NCI-H345 treated with DMSO at 0.1 percent for 48 hours (cell line): ENCODE data around the gene BRME1.
A peak's percentile ranks its signal among the peaks of the same experiment; 100 is the strongest.

ENCODE experiments used
- DNase-seq: peaks from one replicate; lab custom pipeline; 2025; ENCODE audit not compliant: unreplicated experiment; lab: John Stamatoyannopoulos, UW

BRME1 gene

DNA sequence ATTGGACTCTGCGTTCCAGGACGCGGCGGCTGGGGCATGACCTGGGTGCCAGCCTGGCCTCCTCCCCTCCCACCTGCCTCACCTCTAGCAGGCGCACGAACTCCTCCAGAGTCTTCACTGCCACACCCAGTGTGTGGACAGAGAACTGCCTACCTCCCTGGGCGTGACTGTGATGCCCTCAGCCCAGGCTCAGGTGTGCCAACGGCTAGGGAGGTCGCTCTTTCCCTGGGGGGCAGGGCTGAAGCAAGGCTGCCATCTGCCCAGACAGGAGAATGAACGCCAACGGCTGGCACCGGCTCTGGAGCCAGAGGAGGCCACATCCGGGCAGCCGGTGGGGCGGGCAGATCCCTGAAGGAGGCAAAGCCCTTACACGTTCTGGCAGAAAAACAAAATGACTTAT is 17.6 kb downstream of the BRME1 start:
- no peak for DNase-seq

DNA sequence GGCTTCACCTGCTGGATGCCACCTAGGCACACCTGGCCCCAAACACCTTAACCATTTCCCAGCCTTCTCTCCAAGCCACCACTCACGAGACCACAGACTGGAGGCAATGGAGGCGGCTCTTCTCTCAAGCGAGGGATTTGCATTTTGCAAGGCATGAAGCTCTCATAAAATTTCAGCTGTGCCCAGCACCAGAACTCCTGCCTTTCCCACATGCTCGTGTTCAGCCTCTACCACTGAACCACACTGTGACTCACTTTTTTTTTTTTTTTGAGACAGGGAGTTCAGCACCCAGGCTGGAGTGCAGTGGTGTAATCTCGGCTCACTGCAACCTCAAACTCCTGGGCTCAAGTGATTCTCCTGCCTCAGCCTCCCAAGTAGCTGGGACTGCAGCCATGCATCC is 18.4 kb downstream of the BRME1 start:
- DNase-seq, result no peak

GRCh38 chr19:13887018-13887436 is 18.9 kb downstream of the BRME1 start:
- DNase-seq, result no peak

GRCh38 chr19:13885826-13886365 is 20.0 kb downstream of the BRME1 start:
- DNase-seq, result no peak

- no peak for DNase-seq
These were observed 21.0 kb downstream of the BRME1 start for GRCh38 chr19:13884726-13885591.

GRCh38 chr19:13883516-13884064 is 22.3 kb downstream of the BRME1 start:
- no peak for DNase-seq

GRCh38 chr19:13882836-13883235 is 23.1 kb downstream of the BRME1 start:
- no peak for DNase-seq

DNA sequence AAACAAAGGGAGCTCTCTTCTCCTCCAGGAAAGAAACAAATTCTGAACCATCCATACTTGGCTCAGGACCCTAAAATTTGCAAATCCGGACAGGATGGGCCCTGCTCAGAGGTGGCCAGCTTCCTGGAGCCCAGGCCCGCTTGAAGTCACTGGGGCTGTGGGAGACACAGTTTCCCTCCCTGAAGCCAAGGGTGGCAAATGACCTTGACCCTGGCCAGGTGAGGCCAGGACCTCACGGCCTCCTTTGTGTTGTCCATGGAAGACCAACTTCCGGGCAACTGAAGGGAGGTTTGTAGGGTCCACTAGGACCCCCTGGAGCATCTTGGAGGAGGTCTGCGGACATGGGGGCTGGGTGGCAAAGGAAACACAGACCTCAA is 23.5 kb downstream of the BRME1 start:
- DNase-seq, result no peak

DNA sequence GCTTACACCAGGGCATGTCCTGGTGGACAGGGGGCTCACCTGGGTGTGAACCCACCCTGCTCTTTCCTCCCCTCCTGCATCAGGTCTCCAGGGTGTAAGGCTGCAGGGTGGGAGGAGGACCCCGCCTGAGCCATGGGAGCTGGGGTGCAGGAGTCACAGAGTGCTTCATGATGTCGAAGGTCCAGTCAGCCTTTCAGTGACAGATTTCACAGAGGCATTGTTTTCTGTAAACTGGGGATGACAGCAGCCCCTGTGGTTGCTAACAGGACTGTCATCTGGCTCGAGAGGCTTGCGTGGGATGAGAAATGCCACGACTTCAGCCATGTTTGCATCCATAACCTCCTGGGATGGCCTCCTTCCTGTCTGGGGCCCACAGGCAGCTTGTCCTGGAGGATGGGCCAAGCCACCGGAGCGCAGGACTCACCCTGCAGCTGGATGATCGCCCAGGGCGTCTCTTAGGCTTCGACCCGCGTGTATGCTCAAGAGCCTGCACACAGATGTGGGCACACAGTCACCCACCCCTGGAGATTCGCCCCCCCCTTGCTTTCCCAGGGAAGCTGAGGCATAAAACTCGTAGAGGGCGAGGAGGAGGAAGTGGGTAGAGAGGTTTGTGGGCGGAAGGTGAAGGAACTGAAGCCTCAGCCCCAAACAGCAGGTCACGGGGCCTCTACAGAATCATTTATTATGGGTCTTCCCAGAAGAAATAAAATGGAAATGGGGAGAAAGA is 24.1 kb downstream of the BRME1 start:
- no peak for DNase-seq

DNA sequence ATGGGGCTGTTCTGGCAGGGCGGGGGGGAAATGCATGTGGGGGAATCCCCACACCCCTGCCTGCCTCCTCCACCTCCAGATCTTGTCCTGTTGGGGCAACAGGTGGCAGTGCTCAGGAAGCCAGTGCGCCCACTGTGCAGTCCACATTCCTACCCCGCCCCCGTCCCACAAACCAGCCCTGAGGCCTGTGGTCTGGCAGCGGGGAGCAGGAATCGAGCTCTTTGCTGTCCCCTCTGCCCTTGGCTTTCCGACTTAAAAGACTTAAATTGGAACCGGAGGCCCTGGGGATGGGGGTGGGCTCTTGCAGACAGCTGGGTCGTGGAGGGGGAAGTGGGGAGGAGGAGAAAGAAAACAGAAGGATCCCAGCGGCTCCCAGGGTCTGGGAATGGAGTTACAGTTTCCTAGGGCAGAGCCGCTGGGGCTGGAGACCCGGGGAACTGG is 24.6 kb downstream of the BRME1 start:
- DNase-seq, result no peak

DNA sequence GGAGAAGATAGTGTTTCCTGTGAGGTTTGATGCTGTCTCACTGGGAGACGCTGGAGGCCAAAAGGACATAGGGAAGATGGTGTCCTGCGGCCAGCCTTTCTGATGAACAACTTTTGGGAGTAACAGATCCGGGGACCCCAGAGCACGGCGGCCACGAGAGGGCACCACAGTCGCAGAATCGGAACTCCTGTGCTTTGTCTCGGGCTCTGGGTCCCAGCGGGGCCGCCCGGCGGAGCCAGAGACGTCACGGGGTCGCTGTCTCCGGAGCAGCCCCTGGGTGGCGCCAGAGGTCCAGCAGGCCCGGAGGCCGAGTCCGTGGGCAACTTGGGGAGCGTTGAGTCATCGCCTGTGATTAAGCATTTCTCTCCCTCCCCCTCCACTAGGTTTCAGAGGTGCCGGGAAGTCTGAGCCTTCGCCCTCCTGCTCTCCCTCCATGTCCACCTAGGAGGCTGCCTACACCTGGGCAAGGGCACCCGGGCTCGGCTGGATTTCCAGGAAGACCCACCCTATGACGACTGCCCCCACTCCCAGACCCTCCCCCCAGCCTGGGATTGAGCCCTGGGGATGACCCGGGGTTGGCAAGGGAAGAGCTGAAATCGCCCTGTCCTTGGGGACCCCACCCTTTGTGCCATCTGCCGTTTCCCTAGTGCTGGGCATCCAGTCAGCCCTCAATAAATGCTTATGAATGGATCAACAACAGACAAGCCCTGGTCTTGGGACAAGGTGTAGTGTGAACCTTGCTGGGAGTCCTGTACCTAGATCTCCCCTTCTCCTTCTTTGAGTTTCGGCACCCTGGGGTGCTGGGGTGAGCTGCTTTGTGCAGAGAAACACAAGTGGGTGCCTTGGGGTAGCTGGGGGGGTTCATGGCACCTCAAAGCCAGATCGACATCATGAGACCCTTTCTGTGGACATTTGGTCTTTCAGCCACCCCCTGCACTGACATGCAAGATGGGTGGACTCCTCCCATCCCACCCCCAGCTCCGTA is 25.6 kb downstream of the BRME1 start:
- DNase-seq, result peak; percentile 62

DNA sequence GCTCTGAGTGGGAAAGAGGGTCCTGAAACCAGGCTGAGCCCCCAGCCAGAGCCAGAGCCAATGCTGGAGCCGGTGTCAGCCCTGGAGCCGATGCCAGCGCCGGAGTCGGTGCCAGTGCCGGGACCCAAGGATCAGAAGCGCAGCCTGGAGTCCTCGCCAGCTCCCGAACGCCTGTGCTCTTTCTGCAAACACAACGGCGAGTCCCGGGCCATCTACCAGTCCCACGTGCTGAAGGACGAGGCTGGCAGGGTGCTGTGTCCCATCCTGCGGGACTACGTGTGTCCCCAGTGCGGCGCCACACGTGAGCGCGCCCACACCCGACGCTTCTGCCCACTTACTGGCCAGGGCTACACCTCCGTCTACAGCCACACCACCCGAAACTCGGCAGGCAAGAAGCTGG is 28.6 kb downstream of the BRME1 start:
- no peak for DNase-seq

GRCh38 chr19:13876834-13877233 is 29.1 kb downstream of the BRME1 start, which contains the start of gene NANOS3:
Gene NANOS3, plus strand, starts transcription at chr19:13877134. Its CDS starts 115 bp downstream, at chr19:13877249.
- no peak for DNase-seq

DNA sequence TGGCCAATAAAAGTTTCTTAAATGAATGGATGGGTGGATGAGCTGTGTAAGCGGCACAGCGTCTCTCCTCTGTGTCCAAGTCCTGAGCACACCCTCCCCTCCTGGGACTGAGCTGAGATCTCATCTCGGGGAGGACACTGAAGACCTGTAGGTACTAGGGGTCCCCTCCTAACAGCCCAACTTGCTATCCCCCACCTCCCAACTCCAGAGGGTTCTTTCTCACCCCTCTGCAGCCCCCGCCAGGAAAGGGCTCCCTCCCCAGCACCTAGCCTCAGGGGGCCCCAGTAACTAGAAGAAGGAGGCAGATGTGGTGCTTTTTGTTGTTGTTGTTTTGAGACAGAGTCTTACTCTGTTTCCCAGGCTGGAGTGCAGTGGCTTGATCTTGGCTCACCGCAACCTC is 30.1 kb downstream of the BRME1 start:
- DNase-seq, result no peak

GRCh38 chr19:13873834-13874515 is 31.9 kb downstream of the BRME1 start:
- no peak for DNase-seq

DNA sequence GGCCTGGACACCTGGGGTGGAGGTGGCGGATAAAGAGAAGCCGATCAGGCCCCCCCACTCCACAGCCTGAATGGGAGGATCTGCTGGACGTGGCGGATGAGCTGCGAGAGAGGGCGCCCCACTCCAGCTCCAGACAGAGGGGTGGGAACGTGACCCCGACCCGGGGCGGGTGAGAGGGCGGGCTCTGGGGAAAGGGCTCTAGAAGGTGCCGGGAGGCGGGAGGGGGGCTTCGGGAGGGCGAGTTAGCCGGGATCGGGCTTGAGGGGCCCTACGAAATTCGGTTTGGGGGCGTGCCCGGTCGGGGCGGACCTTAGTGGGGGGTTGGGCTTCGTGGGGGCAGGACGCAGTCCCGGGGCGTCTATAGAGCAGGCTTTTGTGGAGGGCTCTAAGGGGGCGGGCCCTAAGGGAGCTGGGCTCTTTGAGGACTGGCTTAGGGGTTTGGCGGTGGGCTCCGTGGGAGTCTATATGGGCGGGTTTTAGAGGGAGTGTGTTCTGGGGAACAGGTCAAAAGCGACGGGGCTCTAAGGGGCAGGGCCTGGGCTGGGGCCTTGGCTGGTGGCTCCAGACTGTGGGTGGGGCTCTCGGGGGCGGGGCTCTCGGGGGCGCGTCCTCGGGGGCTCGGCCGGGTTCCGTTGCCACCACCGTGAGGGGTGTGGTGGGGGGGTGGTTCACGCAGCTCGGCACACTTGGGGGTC is 33.1 kb downstream of the BRME1 start:
- no peak for DNase-seq

GRCh38 chr19:13872339-13872694 is 33.6 kb downstream of the BRME1 start:
- no peak for DNase-seq

DNA sequence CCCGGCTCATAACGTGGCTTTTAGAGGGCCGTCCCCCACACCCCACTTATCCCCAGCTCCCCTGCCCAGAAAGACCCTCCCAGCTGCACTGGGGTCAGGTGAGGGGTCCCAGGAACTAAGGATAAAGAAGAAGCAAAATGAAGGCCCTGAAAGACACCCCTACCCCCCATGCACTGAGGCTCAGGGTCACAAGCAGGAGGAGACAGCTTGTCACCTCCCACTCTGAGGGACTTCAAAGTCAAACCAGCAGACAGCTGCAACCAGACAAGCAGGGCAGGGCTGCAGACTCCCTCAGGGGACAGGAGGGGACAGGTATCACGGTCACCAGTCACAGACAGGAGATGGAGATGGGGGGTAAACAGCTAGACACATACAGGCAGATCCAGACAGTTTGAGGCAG is 35.0 kb downstream of the BRME1 start:
- no peak for DNase-seq

GRCh38 chr19:13869281-13869680 is 36.6 kb downstream of the BRME1 start:
- DNase-seq, result no peak
